Measurements from ENCODE around the gene POLR3H. TPM values are rescaled to one million over a fixed set of nuclear protein-coding genes. Genes with fewer than 3 reads are reported as not detected.

The POLR3H gene
- total and polyA plus RNA-seq, 2 experiments from 2014 or later = 19.0 to 26.5 TPM

GRCh38 chr22:41512421-41513194, 31.7 kb downstream of the POLR3H start:
- Histone ChIP-seq H4K20me1 (replicated peaks; ENCODE audit: insufficient read depth) (no peaks in the 10 kb centered on the region; the same call in 1 of the 2 replicates), H3K79me2 (replicated peaks; ENCODE audit: insufficient read depth) (no peaks in the 10 kb centered on the region), H3K4me3 (no peak overlapping the region), H3K27me3 (ENCODE audit: insufficient read depth) (no peaks in the 10 kb centered on the region), H3K36me3 (ENCODE audit: insufficient read depth) (no peaks in the 10 kb centered on the region), H3K9me2 (ENCODE audit: insufficient read depth) (no peaks in the 10 kb centered on the region), H3K4me1 (ENCODE audit: insufficient read depth) (peaks cover 16% of the 10 kb centered on the region), H3K4me2 (peak overlapping the region; percentile 61; the same call in 1 of the 2 replicates), H2AFZ (no peak overlapping the region), H3K27ac (ENCODE audit: low read depth) (peak overlapping the region; percentile 87), H3F3A (replicated peaks; ENCODE audit: low read depth) (peaks cover 12% of the 10 kb centered on the region)
- peaks cover 45% of the 10 kb centered on the region for H3K36me3 Mint-ChIP-seq (ENCODE audit: low read depth)
- H3K4me1 Mint-ChIP-seq = peaks cover 22% of the 10 kb centered on the region
- TF ChIP-seq EZH2phosphoT487 (IDR thresholded peaks at IDR 0.05; ENCODE audit: unreplicated experiment) = no peak
- TF ChIP-seq CREB1 (CRISPR knock-in tag; IDR thresholded peaks at IDR 0.05; ENCODE audit: low read depth) = peak; percentile 45
- peak; percentile 68 for TF ChIP-seq POLR2AphosphoS5 (IDR thresholded peaks at IDR 0.05; ENCODE audit: low read depth)
- no peak for TF ChIP-seq EZH2 (IDR thresholded peaks at IDR 0.05; ENCODE audit: low read depth, unreplicated experiment)
- peaks cover 10% of the 10 kb centered on the region for H3K27me3 Mint-ChIP-seq (ENCODE audit: insufficient read depth, low read depth, poor library complexity)
- no peaks in the 10 kb centered on the region for H3K9me3 Mint-ChIP-seq
- DNase-seq (ENCODE audit: low spot score) (peak; percentile 96), ATAC-seq (peak; percentile 96)
- peak overlapping the region; percentile 96 for H3K27ac Mint-ChIP-seq
- H3K4me3 Mint-ChIP-seq = peak overlapping the region; percentile 28; the same call in 2 of the 3 replicates

DNA sequence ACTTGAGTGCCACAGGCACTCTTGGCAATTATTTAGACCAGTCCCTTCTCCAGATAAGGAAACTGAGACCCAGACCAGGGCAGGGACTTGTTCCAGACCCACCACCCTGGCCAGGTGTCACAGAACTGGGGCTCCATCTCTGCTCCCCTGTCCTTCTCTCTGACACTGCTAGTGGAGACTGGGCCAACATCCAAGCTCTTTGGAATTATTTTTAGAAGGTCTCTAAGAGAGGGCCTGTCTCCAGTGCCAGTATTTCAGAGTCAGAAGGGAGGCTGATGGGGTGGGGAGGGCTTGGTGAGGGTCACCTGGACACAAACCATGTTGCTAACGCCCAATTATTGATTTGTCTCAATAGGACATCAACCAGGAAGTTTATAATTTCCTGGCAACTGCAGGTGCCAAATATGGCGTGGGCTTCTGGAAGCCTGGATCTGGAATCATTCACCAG, 32.7 kb downstream of the POLR3H start:
- Mint-ChIP-seq H3K27me3 (ENCODE audit: insufficient read depth, low read depth, poor library complexity) (peaks cover 10% of the 10 kb centered on the region), H3K9me3 (no peaks in the 10 kb centered on the region), H3K4me1 (peaks cover 22% of the 10 kb centered on the region), H3K27ac (no peak overlapping the region; the same call in 1 of the 2 replicates), H3K4me3 (no peak overlapping the region), H3K36me3 (ENCODE audit: low read depth) (peaks cover 52% of the 10 kb centered on the region)
- Histone ChIP-seq H3F3A (replicated peaks; ENCODE audit: low read depth) (peaks cover 12% of the 10 kb centered on the region; the same call in 1 of the 2 replicates), H3K36me3 (ENCODE audit: insufficient read depth) (no peaks in the 10 kb centered on the region), H3K4me2 (no peak overlapping the region), H3K27ac (ENCODE audit: low read depth) (peak overlapping the region; percentile 66), H3K9me2 (ENCODE audit: insufficient read depth) (no peaks in the 10 kb centered on the region), H3K79me2 (replicated peaks; ENCODE audit: insufficient read depth) (no peaks in the 10 kb centered on the region), H2AFZ (no peak overlapping the region), H3K27me3 (ENCODE audit: insufficient read depth) (no peaks in the 10 kb centered on the region), H4K20me1 (replicated peaks; ENCODE audit: insufficient read depth) (no peaks in the 10 kb centered on the region; the same call in 1 of the 2 replicates), H3K4me1 (ENCODE audit: insufficient read depth) (peaks cover 16% of the 10 kb centered on the region), H3K4me3 (no peak overlapping the region)
- TF ChIP-seq ZNF114 (CRISPR knock-in tag; IDR thresholded peaks at IDR 0.05) (no peak), STAT1 (IDR thresholded peaks at IDR 0.05; ENCODE audit: unreplicated experiment) (no peak), ZNF331 (CRISPR knock-in tag; IDR thresholded peaks at IDR 0.05; ENCODE audit: low read depth) (no peak), CREB1 (CRISPR knock-in tag; IDR thresholded peaks at IDR 0.05; ENCODE audit: low read depth) (no peak), EZH2phosphoT487 (IDR thresholded peaks at IDR 0.05; ENCODE audit: unreplicated experiment) (no peak), JUNB (IDR thresholded peaks at IDR 0.05; ENCODE audit: unreplicated experiment) (no peak), NANOG (IDR thresholded peaks at IDR 0.05; ENCODE audit: borderline replicate concordance) (no peak), EZH2 (IDR thresholded peaks at IDR 0.05; ENCODE audit: low read depth, unreplicated experiment) (no peak)
- TF ChIP-seq, protein P1, sequence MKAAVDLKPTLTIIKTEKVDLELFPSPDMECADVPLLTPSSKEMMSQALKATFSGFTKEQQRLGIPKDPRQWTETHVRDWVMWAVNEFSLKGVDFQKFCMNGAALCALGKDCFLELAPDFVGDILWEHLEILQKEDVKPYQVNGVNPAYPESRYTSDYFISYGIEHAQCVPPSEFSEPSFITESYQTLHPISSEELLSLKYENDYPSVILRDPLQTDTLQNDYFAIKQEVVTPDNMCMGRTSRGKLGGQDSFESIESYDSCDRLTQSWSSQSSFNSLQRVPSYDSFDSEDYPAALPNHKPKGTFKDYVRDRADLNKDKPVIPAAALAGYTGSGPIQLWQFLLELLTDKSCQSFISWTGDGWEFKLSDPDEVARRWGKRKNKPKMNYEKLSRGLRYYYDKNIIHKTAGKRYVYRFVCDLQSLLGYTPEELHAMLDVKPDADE (IDR thresholded peaks at IDR 0.05) = no peak
- TF ChIP-seq, protein P2, sequence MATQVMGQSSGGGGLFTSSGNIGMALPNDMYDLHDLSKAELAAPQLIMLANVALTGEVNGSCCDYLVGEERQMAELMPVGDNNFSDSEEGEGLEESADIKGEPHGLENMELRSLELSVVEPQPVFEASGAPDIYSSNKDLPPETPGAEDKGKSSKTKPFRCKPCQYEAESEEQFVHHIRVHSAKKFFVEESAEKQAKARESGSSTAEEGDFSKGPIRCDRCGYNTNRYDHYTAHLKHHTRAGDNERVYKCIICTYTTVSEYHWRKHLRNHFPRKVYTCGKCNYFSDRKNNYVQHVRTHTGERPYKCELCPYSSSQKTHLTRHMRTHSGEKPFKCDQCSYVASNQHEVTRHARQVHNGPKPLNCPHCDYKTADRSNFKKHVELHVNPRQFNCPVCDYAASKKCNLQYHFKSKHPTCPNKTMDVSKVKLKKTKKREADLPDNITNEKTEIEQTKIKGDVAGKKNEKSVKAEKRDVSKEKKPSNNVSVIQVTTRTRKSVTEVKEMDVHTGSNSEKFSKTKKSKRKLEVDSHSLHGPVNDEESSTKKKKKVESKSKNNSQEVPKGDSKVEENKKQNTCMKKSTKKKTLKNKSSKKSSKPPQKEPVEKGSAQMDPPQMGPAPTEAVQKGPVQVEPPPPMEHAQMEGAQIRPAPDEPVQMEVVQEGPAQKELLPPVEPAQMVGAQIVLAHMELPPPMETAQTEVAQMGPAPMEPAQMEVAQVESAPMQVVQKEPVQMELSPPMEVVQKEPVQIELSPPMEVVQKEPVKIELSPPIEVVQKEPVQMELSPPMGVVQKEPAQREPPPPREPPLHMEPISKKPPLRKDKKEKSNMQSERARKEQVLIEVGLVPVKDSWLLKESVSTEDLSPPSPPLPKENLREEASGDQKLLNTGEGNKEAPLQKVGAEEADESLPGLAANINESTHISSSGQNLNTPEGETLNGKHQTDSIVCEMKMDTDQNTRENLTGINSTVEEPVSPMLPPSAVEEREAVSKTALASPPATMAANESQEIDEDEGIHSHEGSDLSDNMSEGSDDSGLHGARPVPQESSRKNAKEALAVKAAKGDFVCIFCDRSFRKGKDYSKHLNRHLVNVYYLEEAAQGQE (IDR thresholded peaks at IDR 0.05; ENCODE audit: unreplicated experiment) = no peak
- DNase-seq (ENCODE audit: low spot score) (no peak), ATAC-seq (no peak)
